GM12874 (cell line): ENCODE data around the gene MUC21.

Source experiments
- CTCF ChIP-seq: IDR thresholded peaks from 2 replicates; pipeline ENCODE4 v1.5.1; 2011; ENCODE audit warnings: low read depth, mild to moderate bottlenecking, control low read depth, low read length, moderate library complexity; ENCODE audit not compliant: insufficient read depth

Gene MUC21

GRCh38 chr6:30944051-30944450 lies 39.5 kb upstream of the MUC21 start:
- TF ChIP-seq CTCF, result no peak

GRCh38 chr6:30945281-30945680 lies 38.2 kb upstream of the MUC21 start:
- no peak for TF ChIP-seq CTCF

- TF ChIP-seq CTCF, result no peak
Measured at GRCh38 chr6:30947231-30947630, 36.3 kb upstream of the MUC21 start.

GRCh38 chr6:30948811-30949210 lies 34.7 kb upstream of the MUC21 start:
- TF ChIP-seq CTCF, result no peak

GRCh38 chr6:30951907-30952469 lies 31.5 kb upstream of the MUC21 start:
- TF ChIP-seq CTCF, result no peak

GRCh38 chr6:30954631-30955366 lies 28.7 kb upstream of the MUC21 start:
- TF ChIP-seq CTCF, result no peak

- TF ChIP-seq CTCF, result no peak
Measured at GRCh38 chr6:30955367-30956042, 28.0 kb upstream of the MUC21 start.
